GOT3 (cell line): ENCODE data around the gene NHSL1.

Experiments used
- DNase-seq: peaks from one replicate; lab custom pipeline; 2025; ENCODE audit warnings: mixed read lengths; lab: John Stamatoyannopoulos, UW

Gene NHSL1

DNA sequence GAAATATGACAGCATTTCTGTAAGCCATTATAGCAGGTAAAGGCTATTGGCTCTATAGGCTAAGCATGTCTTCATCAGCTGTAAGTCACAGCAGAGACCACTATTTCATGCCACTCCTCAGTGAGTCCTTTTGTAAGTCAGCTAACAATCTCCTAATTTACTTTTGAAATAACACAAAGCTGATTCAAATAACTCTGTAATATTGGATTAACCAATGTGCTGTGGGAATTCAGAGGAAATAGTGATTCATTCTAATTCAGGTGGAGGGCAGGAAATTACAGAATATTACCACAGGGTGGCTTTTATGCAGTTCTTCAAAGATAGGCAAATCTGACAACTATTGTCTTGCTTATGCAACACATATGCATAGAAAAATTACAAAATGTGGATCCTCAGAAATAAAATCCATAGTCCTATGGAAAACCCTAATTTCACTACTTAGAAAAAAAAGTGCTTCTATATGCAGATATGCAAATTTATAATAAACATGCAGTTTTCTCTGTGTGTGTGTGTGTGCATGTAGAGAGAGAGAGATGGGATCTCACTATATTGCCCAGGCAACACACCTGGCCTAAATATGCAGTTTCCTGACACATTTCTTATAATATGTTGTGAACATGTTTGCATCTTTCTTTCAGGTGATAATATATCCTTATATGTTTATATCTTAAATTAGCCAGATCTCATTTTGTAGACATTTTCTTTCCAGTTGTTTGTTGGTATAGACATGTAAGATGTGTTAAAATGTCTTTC, 126.4 kb downstream of the NHSL1 start:
- DNase-seq = no peak
